Gastroesophageal sphincter (tissue), 4 donors: Measurements from ENCODE around the gene ALDH3A1. TPM values are rescaled to one million over a fixed set of nuclear protein-coding genes. Genes with fewer than 3 reads are reported as not detected.

ENCODE experiments used
- ATAC-seq: fragments of 150-250 bp; one replicate; pipeline ENCODE4 v1.9.1; 2016; ENCODE audit warnings: mild to moderate bottlenecking, moderate library complexity
- H3K27ac ChIP-seq, 4 donors: fragments of 200-600 bp; sonication (generic) in 3 of 4; 1 replicate in 3 of 4; 2 replicates in 1 of 4; pipeline ENCODE4 v1.5.1; 2016 to 2019
- H3K27me3 ChIP-seq: fragments of 200-600 bp; sonication (generic); one replicate; pipeline ENCODE4 v1.5.1; 2019
- H3K36me3 ChIP-seq, 2 donors: fragments of 200-600 bp; sonication (generic); one replicate each; pipeline ENCODE4 v1.5.1; 2019; ENCODE audit warnings: control low read depth in 1 of 2
- H3K4me1 ChIP-seq, 3 donors: fragments of 200-600 bp; sonication (generic); 1 replicate in 2 of 3; 2 replicates in 1 of 3; pipeline ENCODE4 v1.5.1; 2016 to 2019; ENCODE audit warnings: control low read depth in 2 of 3
- H3K4me3 ChIP-seq, 2 donors: fragments of 200-600 bp; sonication (generic); one replicate each; pipeline ENCODE4 v1.5.1; 2019; ENCODE audit warnings: mild to moderate bottlenecking in 1 of 2, moderate library complexity in 1 of 2
- H3K9me3 ChIP-seq, 3 donors: fragments of 200-600 bp; sonication (generic); one replicate each; pipeline ENCODE4 v1.5.1; 2017 to 2019; ENCODE audit warnings: control low read depth in 2 of 3
- EP300 ChIP-seq: sonication (generic); formaldehyde crosslinking; IDR thresholded peaks from one replicate; pipeline ENCODE4 v1.6.1; 2017; ENCODE audit warnings: antibody characterized with exemption, mild to moderate bottlenecking
- POLR2A ChIP-seq, 2 donors: fragments of 450-650 bp; IDR thresholded peaks; one replicate each; pipeline ENCODE4 v1.6.1; 2017; ENCODE audit warnings: antibody characterized with exemption in 2 of 2, mild to moderate bottlenecking in 2 of 2, moderate library complexity in 1 of 2
- POLR2AphosphoS5 ChIP-seq: sonication (generic); formaldehyde crosslinking; IDR thresholded peaks from one replicate; pipeline ENCODE4 v1.6.1; 2017; ENCODE audit warnings: antibody characterized with exemption
- WGBS, 2 donors: methylation state at CpG; one replicate each; pipeline ENCODE4 v1.1.5; 2018; ENCODE audit warnings: low coverage in 1 of 2; 5-methylcytosine and 5-hydroxymethylcytosine counted together
- total RNA-seq, 4 donors: library from RNA; depleted of rRNA; stranded (reverse); fragments of >200 nt; gene quantifications; one replicate each; pipeline ENCODE4 v1.1.0, GENCODE V29; 2016
- TF ChIP-seq, protein P1 (sequence below), 4 experiments: fragments of 200-600 bp in 2 of 4; fragments of 450-650 bp in 2 of 4; sonication (generic) in 1 of 4; IDR thresholded peaks; one replicate each; pipeline ENCODE4 v1.5.1; 2017 to 2019; ENCODE audit warnings: antibody characterized with exemption in 4 of 4, mild to moderate bottlenecking in 2 of 4, moderate library complexity in 2 of 4

ALDH3A1 gene
- total RNA-seq, 4 donors from 2014 or later, result 1.6 to 18.8 (median 3.1) TPM

- no peak overlapping the region for H3K27ac ChIP-seq
- H3K36me3 ChIP-seq, result no peaks in the 10 kb centered on the region
- H3K4me1 ChIP-seq, result peaks cover 0 to 28% (median 0%) of the 10 kb centered on the region in 3 donors
- ATAC-seq, result no peak
- no peak for TF ChIP-seq POLR2AphosphoS5
- TF ChIP-seq, protein P1, sequence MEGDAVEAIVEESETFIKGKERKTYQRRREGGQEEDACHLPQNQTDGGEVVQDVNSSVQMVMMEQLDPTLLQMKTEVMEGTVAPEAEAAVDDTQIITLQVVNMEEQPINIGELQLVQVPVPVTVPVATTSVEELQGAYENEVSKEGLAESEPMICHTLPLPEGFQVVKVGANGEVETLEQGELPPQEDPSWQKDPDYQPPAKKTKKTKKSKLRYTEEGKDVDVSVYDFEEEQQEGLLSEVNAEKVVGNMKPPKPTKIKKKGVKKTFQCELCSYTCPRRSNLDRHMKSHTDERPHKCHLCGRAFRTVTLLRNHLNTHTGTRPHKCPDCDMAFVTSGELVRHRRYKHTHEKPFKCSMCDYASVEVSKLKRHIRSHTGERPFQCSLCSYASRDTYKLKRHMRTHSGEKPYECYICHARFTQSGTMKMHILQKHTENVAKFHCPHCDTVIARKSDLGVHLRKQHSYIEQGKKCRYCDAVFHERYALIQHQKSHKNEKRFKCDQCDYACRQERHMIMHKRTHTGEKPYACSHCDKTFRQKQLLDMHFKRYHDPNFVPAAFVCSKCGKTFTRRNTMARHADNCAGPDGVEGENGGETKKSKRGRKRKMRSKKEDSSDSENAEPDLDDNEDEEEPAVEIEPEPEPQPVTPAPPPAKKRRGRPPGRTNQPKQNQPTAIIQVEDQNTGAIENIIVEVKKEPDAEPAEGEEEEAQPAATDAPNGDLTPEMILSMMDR (IDR thresholded peaks at IDR 0.05), result no peak
- no peak for TF ChIP-seq EP300
- no peak for TF ChIP-seq POLR2A (IDR thresholded peaks at IDR 0.05)
- no peak overlapping the region for H3K4me3 ChIP-seq
- H3K27me3 ChIP-seq, result no peaks in the 10 kb centered on the region
- no peaks in the 10 kb centered on the region for H3K9me3 ChIP-seq
- 86% methylated on average over 3 of the region's 3 CpGs; no CpG with 5 or more reads in 1 of the 2 donors for WGBS, 2 donors
Measured at GRCh38 chr17:19750835-19751234, 2.7 kb upstream of the ALDH3A1 start.

GRCh38 chr17:19750020-19750572 lies 2.0 kb upstream of the ALDH3A1 start:
- H3K27ac ChIP-seq, result no peak overlapping the region
- H3K4me3 ChIP-seq, result no peak overlapping the region
- H3K27me3 ChIP-seq, result no peaks in the 10 kb centered on the region
- H3K9me3 ChIP-seq, result no peaks in the 10 kb centered on the region
- peaks cover 0 to 34% (median 3%) of the 10 kb centered on the region in 3 donors for H3K4me1 ChIP-seq
- WGBS, 2 donors, result 88 to 91% methylated on average over 4 to 6 of the region's 9 CpGs
- TF ChIP-seq, protein P1 (IDR thresholded peaks at IDR 0.05), result no peak
- TF ChIP-seq POLR2A (IDR thresholded peaks at IDR 0.05) (no peak), EP300 (no peak), POLR2AphosphoS5 (no peak)
- H3K36me3 ChIP-seq, result no peaks in the 10 kb centered on the region
- no peak for ATAC-seq

- H3K27ac ChIP-seq, result no peak overlapping the region
- TF ChIP-seq POLR2A (IDR thresholded peaks at IDR 0.05), result no peak
- WGBS, 2 donors, result 90 to 100% methylated on average over 2 to 7 of the region's 13 CpGs
Measured at GRCh38 chr17:19748807-19749193, 702 bp upstream of the ALDH3A1 start.

GRCh38 chr17:19747159-19747719 lies 859 bp downstream of the ALDH3A1 start:
- H3K27ac ChIP-seq, result no peak overlapping the region

More at GRCh38 chr17:19748807-19749193, 702 bp upstream of the ALDH3A1 start:
- peaks cover 0 to 41% (median 4%) of the 10 kb centered on the region in 3 donors for H3K4me1 ChIP-seq
- H3K4me3 ChIP-seq, result no peak overlapping the region
- no peaks in the 10 kb centered on the region for H3K9me3 ChIP-seq
- no peak for ATAC-seq
- H3K27me3 ChIP-seq, result no peaks in the 10 kb centered on the region
- no peaks in the 10 kb centered on the region for H3K36me3 ChIP-seq

GRCh38 chr17:19746517-19746916 lies 1.6 kb downstream of the ALDH3A1 start:
- H3K27me3 ChIP-seq, result no peaks in the 10 kb centered on the region
- 91 to 95% methylated on average over 13 to 19 of the region's 20 CpGs for WGBS, 2 donors
- no peaks in the 10 kb centered on the region for H3K9me3 ChIP-seq
- H3K4me3 ChIP-seq, result no peak overlapping the region
- TF ChIP-seq, protein P1 (IDR thresholded peaks at IDR 0.05), result no peak
- H3K4me1 ChIP-seq, result peaks cover 0 to 28% (median 4%) of the 10 kb centered on the region in 3 donors
- no peak overlapping the region for H3K27ac ChIP-seq
- H3K36me3 ChIP-seq, result no peaks in the 10 kb centered on the region
- no peak for ATAC-seq

More at GRCh38 chr17:19747159-19747719, 859 bp downstream of the ALDH3A1 start:
- H3K36me3 ChIP-seq, result no peaks in the 10 kb centered on the region
- H3K4me1 ChIP-seq, result peaks cover 0 to 28% (median 4%) of the 10 kb centered on the region in 3 donors
- H3K27me3 ChIP-seq, result no peaks in the 10 kb centered on the region
- no peaks in the 10 kb centered on the region for H3K9me3 ChIP-seq
- no peak overlapping the region for H3K4me3 ChIP-seq
- ATAC-seq, result no peak
- no peak for TF ChIP-seq POLR2A (IDR thresholded peaks at IDR 0.05)
- TF ChIP-seq, protein P1 (IDR thresholded peaks at IDR 0.05), result no peak
- no peak for TF ChIP-seq POLR2AphosphoS5
- TF ChIP-seq EP300, result no peak
- 78 to 89% methylated on average over 1 to 4 of the region's 13 CpGs for WGBS, 2 donors
